ENCODE data around the gene ANKRD17. TPM values are rescaled to one million over a fixed set of nuclear protein-coding genes. Genes with fewer than 3 reads are reported as not detected.

The ANKRD17 gene
- polyA plus RNA-seq, 1 of the 3 experiments (the other 2 are of a cell fraction): 25.6 TPM

DNA sequence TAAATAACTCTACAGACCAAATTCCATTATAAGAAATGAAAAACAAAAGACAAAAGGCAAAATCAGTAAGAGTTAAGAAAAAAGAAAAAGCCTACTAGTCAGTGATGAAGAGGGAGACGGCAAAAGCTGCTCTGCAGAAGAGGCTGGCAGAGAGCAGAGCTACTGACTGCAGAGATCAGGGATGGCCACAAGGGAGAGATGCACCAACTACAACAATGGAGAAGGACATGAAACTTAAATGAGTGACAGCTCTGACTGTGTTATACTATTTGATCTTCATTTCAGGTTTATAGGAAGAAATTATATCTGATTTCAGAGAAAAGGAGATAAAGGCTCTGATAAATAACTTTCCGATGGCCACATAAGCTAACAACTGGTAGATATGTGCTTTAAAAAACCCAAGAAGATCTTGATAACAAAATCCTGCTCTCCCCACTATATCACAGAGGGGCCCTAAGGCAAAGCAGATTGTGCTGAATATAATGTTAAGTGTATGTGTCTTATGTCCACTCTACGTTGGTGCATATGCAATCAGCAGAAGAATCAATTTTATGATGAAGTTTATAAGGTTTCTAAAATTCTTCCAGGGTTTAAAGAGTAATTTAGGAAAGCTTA lies 130.7 kb downstream of the ANKRD17 start (continued):
- TF ChIP-seq RFX5 (IDR thresholded peaks at IDR 0.05; ENCODE audit: low read length) (no peak), REST (IDR thresholded peaks at IDR 0.05; ENCODE audit: low read depth, low read length) (no peak), JUND (IDR thresholded peaks at IDR 0.05) (no peak), FOXJ3 (CRISPR knock-in tag; IDR thresholded peaks at IDR 0.05) (no peak), POLR2AphosphoS5 (IDR thresholded peaks at IDR 0.05; ENCODE audit: low read depth, low read length) (no peak), SMC3 (IDR thresholded peaks at IDR 0.05; ENCODE audit: low read depth, low read length) (peak; percentile 35; the same call in 1 of the 2 replicates), NFIC (IDR thresholded peaks at IDR 0.05; ENCODE audit: borderline replicate concordance) (no peak)

- TF ChIP-seq RXRA (IDR thresholded peaks at IDR 0.05; ENCODE audit: borderline replicate concordance, low read depth) (no peak), SMC3 (IDR thresholded peaks at IDR 0.05; ENCODE audit: low read depth, low read length) (no peak), NFIC (IDR thresholded peaks at IDR 0.05; ENCODE audit: borderline replicate concordance) (no peak), TCF12 (IDR thresholded peaks at IDR 0.05) (no peak), TAF1 (IDR thresholded peaks at IDR 0.05; ENCODE audit: borderline replicate concordance, low read depth, low read length) (no peak), MEF2A (IDR thresholded peaks at IDR 0.05; ENCODE audit: borderline replicate concordance, low read depth) (no peak), CTCF (IDR thresholded peaks at IDR 0.05) (no peak), POLR2AphosphoS5 (IDR thresholded peaks at IDR 0.05; ENCODE audit: low read depth, low read length) (no peak), EZH2phosphoT487 (IDR thresholded peaks at IDR 0.05; ENCODE audit: borderline replicate concordance, low read depth) (no peak), CHD2 (IDR thresholded peaks at IDR 0.05; ENCODE audit: low read length, partially characterized antibody) (no peak), RAD21 (IDR thresholded peaks at IDR 0.05; ENCODE audit: low read length) (no peak)
- TF ChIP-seq, protein P1, sequence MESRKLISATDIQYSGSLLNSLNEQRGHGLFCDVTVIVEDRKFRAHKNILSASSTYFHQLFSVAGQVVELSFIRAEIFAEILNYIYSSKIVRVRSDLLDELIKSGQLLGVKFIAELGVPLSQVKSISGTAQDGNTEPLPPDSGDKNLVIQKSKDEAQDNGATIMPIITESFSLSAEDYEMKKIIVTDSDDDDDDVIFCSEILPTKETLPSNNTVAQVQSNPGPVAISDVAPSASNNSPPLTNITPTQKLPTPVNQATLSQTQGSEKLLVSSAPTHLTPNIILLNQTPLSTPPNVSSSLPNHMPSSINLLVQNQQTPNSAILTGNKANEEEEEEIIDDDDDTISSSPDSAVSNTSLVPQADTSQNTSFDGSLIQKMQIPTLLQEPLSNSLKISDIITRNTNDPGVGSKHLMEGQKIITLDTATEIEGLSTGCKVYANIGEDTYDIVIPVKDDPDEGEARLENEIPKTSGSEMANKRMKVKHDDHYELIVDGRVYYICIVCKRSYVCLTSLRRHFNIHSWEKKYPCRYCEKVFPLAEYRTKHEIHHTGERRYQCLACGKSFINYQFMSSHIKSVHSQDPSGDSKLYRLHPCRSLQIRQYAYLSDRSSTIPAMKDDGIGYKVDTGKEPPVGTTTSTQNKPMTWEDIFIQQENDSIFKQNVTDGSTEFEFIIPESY (IDR thresholded peaks at IDR 0.05; ENCODE audit: borderline replicate concordance, low read depth): no peak
- H3K27me3 ChIP-seq (ENCODE audit: insufficient read depth): no peaks in the 10 kb centered on the region
- H3K9me3 ChIP-seq: no peaks in the 10 kb centered on the region
- no peak overlapping the region for H3K9ac ChIP-seq
- no peak overlapping the region for H3K27ac ChIP-seq (ENCODE audit: low read depth in 2 of 2, low read length in 1 of 2)
- H3K36me3 ChIP-seq (replicated peaks in 1 of 2; ENCODE audit: control insufficient read depth in 1 of 2, insufficient read depth in 2 of 2, low read length in 1 of 2): peaks cover 71 to 77% of the 10 kb centered on the region in 2 experiments
- H3K4me2 ChIP-seq: no peak overlapping the region
- WGBS (ENCODE audit: low lambda C conversion rate): 90% methylated on average over 4 of the region's 4 CpGs
- CTCF ChIA-PET: interaction anchor here (2.3 kb wide), 1 partner anchor 18 kb away, joined by 12 read pairs; no protein-coding TSS in a partner anchor
- no peaks in the 10 kb centered on the region for H3K9me2 ChIP-seq
- H3K79me2 ChIP-seq (ENCODE audit: insufficient read depth): peaks cover 8% of the 10 kb centered on the region
- POLR2A ChIA-PET: no interaction called here
- no peak for DNase-seq
- H4K20me1 ChIP-seq (ENCODE audit: insufficient read depth): no peaks in the 10 kb centered on the region
- peaks cover 7% of the 10 kb centered on the region for H3F3A ChIP-seq (replicated peaks; ENCODE audit: insufficient read depth)
- H2AFZ ChIP-seq (ENCODE audit: low read depth): no peak overlapping the region
- no peaks in the 10 kb centered on the region for H3K4me1 ChIP-seq (ENCODE audit: control insufficient read depth in 1 of 2, insufficient read depth in 2 of 2, low read depth in 1 of 2, low read length in 1 of 2)
- H3K4me3 ChIP-seq (ENCODE audit: low read depth in 2 of 2, low read length in 1 of 2): no peak overlapping the region
Measured at GRCh38 chr4:73109493-73109892, 149.1 kb downstream of the ANKRD17 start.

Measured in SK-N-SH (cell line).